Measurements from ENCODE around the gene SYNE1. TPM values are rescaled to one million over a fixed set of nuclear protein-coding genes. Genes with fewer than 3 reads are reported as not detected.

The SYNE1 gene
- total and polyA plus RNA-seq, 8 donors = 79.1 to 201 (median 104) TPM

- Histone ChIP-seq H3K4me3 (no peak overlapping the region), H3K27me3 (no peaks in the 10 kb centered on the region), H3K36me3 (peaks cover 2 to 86% of the 10 kb centered on the region in 2 donors), H3K9me3 (no peaks in the 10 kb centered on the region), H3K4me1 (no peaks in the 10 kb centered on the region), H3K27ac (no peak overlapping the region)
- intact Hi-C loops (cut with DNase I) = no loop called here
- DNase-seq = no peak
- ATAC-seq = no peak
- TF ChIP-seq CTCF (IDR thresholded peaks at IDR 0.05) = no peak
Measured at GRCh38 chr6:152154559-152155356, 482.4 kb downstream of the SYNE1 start.

GRCh38 chr6:152151920-152152319 is 485.2 kb downstream of the SYNE1 start:
- ATAC-seq = no peak
- H3K36me3 ChIP-seq = peaks cover 4 to 96% of the 10 kb centered on the region in 2 donors
- H3K27ac ChIP-seq = peak overlapping the region in 1 of 2 donors; percentile 19
- H3K4me1 ChIP-seq = no peaks in the 10 kb centered on the region
- DNase-seq = no peak
- intact Hi-C loops (cut with DNase I) = no loop called here
- H3K27me3 ChIP-seq = no peaks in the 10 kb centered on the region
- H3K4me3 ChIP-seq = no peak overlapping the region
- no peak for TF ChIP-seq CTCF (IDR thresholded peaks at IDR 0.05)
- H3K9me3 ChIP-seq = no peaks in the 10 kb centered on the region

GRCh38 chr6:152150196-152150595 is 487.0 kb downstream of the SYNE1 start:
- TF ChIP-seq CTCF (IDR thresholded peaks at IDR 0.05) = no peak
- intact Hi-C loops (cut with DNase I) = no loop called here
- ATAC-seq (no peak), DNase-seq (no peak)
- no peak overlapping the region for H3K4me3 ChIP-seq
- H3K27me3 ChIP-seq = no peaks in the 10 kb centered on the region
- peaks cover 4 to 99% of the 10 kb centered on the region in 2 donors for H3K36me3 ChIP-seq
- H3K9me3 ChIP-seq = no peaks in the 10 kb centered on the region
- no peaks in the 10 kb centered on the region for H3K4me1 ChIP-seq
- no peak overlapping the region for H3K27ac ChIP-seq

- no peak overlapping the region for H3K4me3 ChIP-seq
- no peak for TF ChIP-seq CTCF (IDR thresholded peaks at IDR 0.05)
- ATAC-seq = no peak
- H3K9me3 ChIP-seq = no peaks in the 10 kb centered on the region
- intact Hi-C loops (cut with DNase I) = no loop called here
- peaks cover 4 to 99% of the 10 kb centered on the region in 2 donors for H3K36me3 ChIP-seq
- no peak overlapping the region for H3K27ac ChIP-seq
- H3K27me3 ChIP-seq = no peaks in the 10 kb centered on the region
- no peak for DNase-seq
- H3K4me1 ChIP-seq = no peaks in the 10 kb centered on the region
Measured at GRCh38 chr6:152148412-152148811, 488.8 kb downstream of the SYNE1 start.

- TF ChIP-seq CTCF (IDR thresholded peaks at IDR 0.05) = no peak
- no peaks in the 10 kb centered on the region for H3K4me1 ChIP-seq
- intact Hi-C loops (cut with DNase I) = no loop called here
- H3K4me3 ChIP-seq = no peak overlapping the region
- H3K9me3 ChIP-seq = no peaks in the 10 kb centered on the region
- no peak for ATAC-seq
- H3K36me3 ChIP-seq = peaks cover 4 to 100% of the 10 kb centered on the region in 2 donors
- no peak overlapping the region for H3K27ac ChIP-seq
- DNase-seq = no peak
- H3K27me3 ChIP-seq = no peaks in the 10 kb centered on the region
Measured at GRCh38 chr6:152147269-152147668, 489.9 kb downstream of the SYNE1 start.

Measured in left lung (tissue), 10 donors.